GM21381 (cell line): Measurements from ENCODE around the gene PTPRM.

Experiments used
- ATAC-seq: cut with Tn5 transposase; IDR thresholded peaks from one replicate; pipeline ENCODE4 v1.9.1; 2021; ENCODE audit warnings: mild to moderate bottlenecking, moderate library complexity; ENCODE audit not compliant: unreplicated experiment

PTPRM gene

DNA sequence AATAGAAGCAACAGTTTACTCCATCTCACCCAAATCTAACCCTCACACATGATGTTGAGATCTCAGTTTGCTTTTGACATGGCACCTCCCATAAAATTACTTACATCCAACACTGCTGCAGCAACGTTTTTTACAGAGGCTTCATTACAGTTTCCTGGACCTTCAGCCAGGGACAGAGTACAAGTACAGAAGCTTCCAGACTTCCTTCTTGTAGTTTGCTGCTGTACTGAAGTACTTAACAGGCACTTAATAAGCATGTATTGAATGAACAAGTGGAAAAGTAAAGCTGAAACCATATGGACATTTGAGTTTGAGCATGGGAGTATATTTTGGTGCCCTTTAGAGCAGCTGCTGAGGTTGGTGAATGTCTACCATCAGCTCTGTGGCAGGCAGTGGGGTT, 514.2 kb downstream of the PTPRM start:
- no peak for ATAC-seq

DNA sequence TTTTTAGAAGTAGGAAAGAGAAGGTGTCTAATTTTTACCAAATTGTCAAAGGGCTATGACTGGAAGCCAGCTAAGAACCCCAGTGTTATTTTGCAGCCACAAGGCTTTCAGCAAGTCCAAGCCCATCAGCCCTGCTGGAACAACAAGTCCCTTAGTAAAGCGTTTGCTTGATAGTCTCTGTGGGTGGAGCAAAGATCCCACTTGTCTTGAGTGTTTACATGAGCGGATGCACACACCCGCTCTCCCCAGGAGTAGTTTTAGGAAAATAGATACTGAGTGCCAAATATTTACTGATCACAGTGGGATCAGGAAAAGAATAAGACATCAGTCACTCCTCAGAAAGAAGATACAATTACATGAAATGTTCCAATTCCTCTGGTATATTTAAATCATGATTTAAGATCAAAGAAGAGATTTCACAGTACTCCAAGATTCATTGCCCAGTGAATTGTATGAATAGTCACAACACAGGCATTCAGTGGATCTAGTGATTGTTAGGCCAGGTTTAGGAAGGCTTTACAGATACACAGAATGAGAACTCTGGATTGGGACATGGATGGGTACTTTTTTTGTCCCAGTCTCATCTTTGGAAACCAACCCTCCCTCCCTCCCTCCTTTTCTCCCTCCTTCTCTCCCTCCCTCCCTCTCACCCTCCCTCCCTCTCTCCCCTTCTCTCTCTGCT, 514.9 kb downstream of the PTPRM start:
- no peak for ATAC-seq

- no peak for ATAC-seq
Measured at GRCh38 chr18:8084160-8084559, 517.0 kb downstream of the PTPRM start.

DNA sequence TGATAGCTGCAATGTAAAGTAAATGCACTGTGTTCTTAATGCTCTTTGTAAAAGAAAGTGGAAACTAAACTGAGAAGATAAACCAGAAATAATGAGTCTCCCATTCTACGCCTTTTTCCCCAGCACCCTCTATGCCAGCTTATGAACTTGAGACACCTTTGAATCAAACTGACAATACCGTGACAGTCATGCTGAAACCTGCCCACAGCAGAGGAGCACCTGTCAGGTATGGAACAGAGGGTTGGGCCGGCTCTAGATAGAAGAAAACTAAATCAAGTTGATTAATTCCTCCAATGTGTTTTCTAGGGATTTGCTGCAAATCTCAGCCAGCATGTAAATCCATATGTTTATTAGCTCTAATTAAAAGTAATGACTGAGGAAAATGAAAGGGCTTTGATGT, 521.5 kb downstream of the PTPRM start:
- ATAC-seq = no peak

GRCh38 chr18:8091035-8091434, 523.9 kb downstream of the PTPRM start:
- ATAC-seq = no peak

DNA sequence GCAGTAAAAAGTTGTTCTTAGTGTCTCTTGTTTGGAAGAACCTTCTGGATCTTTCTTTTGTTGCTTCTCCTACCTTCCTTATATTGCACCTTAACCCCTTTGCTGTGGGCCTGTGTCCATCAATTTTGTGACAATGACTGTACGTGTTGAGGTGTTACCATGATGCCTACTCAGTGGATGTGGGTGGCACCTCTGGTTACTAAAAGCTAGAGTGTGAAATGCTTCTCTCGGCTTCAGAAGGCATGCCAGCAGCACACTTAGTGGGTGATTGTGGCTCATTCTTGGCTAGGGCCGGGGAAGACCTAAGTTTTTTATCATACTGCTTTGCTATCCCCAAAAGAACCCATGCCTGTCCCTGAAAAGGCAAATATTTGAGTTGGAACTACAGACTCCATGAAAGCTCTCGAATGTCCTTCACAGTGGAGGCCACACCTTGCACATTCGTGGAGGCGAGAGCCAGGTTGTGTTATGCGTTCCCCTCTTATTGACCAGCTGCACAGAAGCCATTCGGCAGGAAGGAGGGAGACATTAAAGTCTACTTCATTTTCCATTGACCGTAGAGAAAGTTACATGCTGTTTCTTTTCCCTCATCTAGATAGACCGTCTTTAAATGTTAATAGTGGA, 528.9 kb downstream of the PTPRM start:
- ATAC-seq = no peak

DNA sequence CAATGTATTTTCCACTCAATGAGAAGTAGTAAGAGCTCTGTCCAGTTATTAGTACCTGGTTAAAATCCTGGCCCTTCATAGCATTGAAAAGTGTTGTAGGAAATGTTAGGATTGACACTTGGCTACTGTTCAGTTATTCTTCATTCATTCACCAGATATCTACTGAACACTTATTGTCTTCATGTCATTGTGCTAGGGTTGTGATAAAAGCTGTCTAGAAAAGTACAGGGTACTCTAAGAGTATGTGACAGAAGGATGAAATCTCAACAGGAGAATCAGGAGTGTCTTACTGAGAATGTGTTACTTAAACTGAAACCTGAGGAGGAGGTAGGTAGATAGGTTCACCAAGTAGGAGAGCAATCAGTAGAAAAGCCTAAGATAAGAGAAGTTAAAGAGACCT, 530.3 kb downstream of the PTPRM start:
- ATAC-seq = no peak

DNA sequence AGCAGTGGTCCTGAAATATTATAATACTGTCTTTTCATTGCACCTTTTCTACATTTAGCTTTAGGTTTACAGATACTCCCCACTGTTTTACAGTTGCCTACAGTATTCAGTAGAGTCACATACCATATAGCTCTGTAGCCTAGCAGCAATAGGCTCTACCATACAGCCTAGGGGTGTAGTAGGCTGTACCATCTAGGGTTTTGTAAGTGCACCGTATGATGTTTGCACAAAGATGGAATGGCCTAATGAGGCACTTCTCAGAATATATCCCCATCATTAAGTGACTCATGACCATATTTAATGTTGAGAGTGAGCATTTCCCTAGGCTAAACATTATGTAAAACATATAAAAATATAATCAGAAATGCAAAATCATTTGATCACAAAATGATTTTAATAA, 530.8 kb downstream of the PTPRM start:
- ATAC-seq = no peak

DNA sequence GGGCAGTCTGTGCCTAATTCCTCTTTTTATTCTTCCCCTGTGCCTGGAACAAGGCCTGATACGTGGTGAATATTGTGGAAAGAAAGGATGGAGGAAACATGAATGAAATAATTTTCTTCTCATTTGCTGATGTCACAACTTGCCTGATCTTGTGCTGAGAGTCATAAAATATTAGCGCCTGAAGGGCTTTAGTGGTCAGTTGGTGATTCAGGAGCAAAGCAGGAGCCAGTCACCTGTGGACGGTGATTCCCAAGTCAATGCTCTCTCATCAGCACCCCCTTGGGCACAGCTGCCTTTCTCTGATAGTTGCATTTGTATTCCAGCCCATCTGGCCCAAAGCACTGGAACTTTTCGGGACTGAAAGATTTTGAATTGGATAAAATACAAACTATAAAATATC, 539.5 kb downstream of the PTPRM start:
- no peak for ATAC-seq

DNA sequence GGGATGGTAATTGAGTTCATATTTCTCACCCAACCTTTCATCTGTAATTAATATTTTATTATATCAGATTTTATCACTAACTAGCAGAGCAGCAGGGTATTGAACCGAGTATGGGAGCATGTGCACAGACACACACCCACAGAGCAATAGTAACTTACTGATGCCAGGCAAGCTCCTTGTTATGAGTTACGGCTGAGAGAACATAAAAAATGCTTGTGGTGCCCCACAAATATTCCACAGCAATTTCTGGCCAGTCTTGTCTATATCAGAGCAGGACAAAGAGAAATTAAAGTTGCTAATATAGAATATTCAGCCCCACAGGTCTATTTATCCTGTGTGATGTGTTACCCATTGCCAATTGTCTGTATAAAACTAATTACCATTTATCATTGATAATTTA, 540.3 kb downstream of the PTPRM start:
- no peak for ATAC-seq

DNA sequence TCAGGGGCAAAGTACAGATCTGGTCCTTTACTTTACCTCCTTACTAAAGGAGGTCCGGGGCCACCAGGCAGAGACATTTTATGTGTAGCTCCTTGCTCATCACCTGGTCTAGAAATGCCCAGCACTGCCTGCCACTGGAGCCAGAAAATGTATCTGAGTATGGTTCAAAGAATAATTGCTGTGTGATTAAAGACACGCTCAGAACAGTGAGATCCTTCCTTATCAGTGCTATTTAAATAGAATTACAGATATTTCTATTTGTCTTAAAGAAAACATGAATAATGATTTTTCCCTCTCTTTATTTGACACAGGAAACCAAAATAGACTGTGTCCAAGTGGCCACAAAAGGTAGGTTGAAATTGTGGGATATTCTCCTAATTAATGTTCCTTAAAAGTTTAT, 547.4 kb downstream of the PTPRM start:
- ATAC-seq = no peak

DNA sequence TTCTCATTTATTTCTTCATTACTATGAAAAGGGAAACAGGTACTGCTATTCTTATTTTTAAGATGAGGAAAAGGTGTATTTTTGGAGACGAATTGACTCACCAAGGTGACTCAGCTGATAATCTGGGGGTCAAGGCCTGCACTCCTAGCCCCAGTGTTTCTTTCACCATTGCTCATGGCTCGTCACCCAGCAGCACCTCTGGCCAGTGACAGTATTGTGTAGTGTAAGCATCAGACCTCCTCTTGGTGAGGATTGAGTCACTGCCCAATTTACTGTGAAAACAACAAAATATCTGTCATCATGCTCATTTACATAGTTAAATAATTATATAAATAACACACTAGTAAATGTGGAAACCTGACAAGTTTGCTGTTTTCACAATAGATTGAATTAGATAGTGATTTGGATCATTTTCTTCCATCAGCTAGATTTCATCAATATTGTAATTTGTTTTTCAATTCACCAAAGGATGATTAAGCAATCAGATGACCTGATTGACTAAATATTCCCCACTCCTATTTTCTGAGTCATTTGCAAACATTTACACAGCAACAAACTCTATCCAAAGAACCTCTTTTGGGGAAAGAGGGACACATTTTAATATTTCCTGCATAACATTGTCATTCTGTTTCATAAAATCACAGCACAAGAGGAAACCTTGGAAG, 549.4 kb downstream of the PTPRM start:
- no peak for ATAC-seq

GRCh38 chr18:8117006-8117371, 549.9 kb downstream of the PTPRM start:
- no peak for ATAC-seq

DNA sequence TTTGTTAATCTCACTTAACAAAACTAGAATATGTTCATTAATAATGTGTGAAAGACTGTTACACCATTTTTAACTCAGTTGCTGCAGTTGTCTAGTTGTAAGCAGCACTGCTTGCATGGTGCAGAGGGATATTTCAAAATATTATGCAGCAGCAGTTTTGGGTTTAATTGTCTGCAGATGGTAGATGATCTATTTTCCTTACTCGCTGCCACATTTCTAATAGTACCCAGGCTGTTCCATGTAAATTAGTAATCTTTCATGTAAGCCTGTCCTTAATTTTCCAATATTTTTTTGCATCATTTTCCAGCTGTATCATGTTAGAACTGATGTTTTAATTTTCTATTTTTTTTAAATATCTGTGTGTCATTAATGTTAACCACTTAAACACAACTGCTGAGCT, 554.0 kb downstream of the PTPRM start:
- ATAC-seq = no peak

GRCh38 chr18:8121942-8122480, 554.9 kb downstream of the PTPRM start:
- no peak for ATAC-seq

- no peak for ATAC-seq
Measured at GRCh38 chr18:8124232-8125146, 557.4 kb downstream of the PTPRM start.

DNA sequence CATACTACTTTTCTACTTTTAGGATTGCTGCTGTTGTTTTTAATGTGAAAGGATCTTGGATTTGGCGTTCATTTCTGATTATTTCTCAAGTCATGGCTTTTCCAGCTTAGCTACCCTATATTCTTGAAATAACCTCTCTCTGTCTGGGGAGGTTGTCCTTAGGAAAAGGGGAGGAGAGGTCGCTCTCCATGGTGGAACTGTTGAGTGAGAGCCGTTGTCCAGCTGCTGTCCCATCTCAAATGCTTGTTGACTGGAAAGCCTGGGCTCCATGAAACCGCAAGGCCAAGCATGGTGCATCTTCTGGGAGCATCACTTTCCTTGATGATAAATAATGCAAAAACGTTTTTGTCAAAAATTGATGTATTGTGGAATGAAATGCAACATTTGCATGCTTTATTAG, 563.0 kb downstream of the PTPRM start:
- ATAC-seq = no peak

- no peak for ATAC-seq
Measured at GRCh38 chr18:8133032-8133431, 565.9 kb downstream of the PTPRM start.

DNA sequence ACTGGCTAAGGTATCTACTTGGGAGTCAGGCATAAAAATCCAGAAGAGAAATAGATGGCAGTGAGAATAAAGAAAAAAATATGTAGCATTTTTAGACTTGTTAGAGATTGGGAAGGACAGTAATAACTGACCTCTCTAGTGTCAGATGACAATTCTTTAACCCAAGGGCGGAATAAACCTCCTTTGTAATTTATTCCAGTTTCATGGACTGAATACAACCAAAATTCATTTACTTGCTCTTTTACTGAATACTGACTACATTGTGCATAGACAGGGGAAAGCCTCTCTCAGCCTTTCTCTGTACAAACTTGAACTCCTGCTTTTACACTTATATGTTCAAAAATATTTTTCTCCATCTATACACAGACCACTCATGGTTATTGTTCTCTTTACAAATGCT, 566.8 kb downstream of the PTPRM start:
- no peak for ATAC-seq

DNA sequence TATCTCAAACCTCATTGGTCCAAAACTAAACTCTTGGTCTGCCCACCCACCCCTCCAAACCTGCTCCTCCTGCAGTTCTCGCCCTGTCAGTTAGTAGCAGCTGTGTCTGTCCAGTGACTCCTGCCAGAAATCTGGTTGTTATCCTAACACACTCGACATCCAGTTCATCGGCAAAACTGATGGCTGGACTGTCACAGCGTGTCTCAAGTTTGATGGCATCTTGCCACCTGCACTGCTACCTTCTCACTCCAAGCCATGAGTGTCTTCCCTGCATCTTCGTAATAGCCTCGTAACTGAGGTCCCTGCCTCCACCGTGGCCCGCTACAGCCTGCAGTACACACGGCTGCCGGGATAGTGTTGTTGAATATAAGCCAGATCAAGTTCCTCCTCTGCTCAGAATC, 572.0 kb downstream of the PTPRM start:
- no peak for ATAC-seq

GRCh38 chr18:8139891-8140406, 572.8 kb downstream of the PTPRM start:
- no peak for ATAC-seq
